HG03432 (cell line): Measurements from ENCODE around the gene VMP1.
A peak's percentile ranks its signal among the peaks of the same experiment; 100 is the strongest.
"Not testable (repeated sequence)": the region's sequence is repeated elsewhere in the genome, so short reads cannot be mapped to it uniquely, and the experiment has no call there.

Source experiments
- ATAC-seq: cut with Tn5 transposase; IDR thresholded peaks from one replicate; pipeline ENCODE4 v1.9.1; 2021; ENCODE audit warnings: mild to moderate bottlenecking, moderate library complexity; ENCODE audit not compliant: unreplicated experiment

VMP1 gene

GRCh38 chr17:59753522-59754467 lies 46.3 kb downstream of the VMP1 start:
- peak; percentile 72 for ATAC-seq

- no peak for ATAC-seq
Measured at GRCh38 chr17:59754552-59754951, 47.1 kb downstream of the VMP1 start.

GRCh38 chr17:59755069-59755468 lies 47.6 kb downstream of the VMP1 start:
- not testable (repeated sequence) for ATAC-seq

- no peak for ATAC-seq
Measured at GRCh38 chr17:59756236-59756818, 48.9 kb downstream of the VMP1 start.

- ATAC-seq, result no peak
Measured at GRCh38 chr17:59757043-59757442, 49.6 kb downstream of the VMP1 start.

GRCh38 chr17:59757470-59757869 lies 50.0 kb downstream of the VMP1 start:
- ATAC-seq, result no peak

- ATAC-seq, result no peak
Measured at GRCh38 chr17:59757881-59758385, 50.5 kb downstream of the VMP1 start.

- not testable (repeated sequence) for ATAC-seq
Measured at GRCh38 chr17:59758998-59759651, 51.7 kb downstream of the VMP1 start.

GRCh38 chr17:59760160-59760559 lies 52.7 kb downstream of the VMP1 start:
- ATAC-seq, result no peak

- ATAC-seq, result no peak
Measured at GRCh38 chr17:59761385-59762048, 54.1 kb downstream of the VMP1 start.

- ATAC-seq, result no peak
Measured at GRCh38 chr17:59762049-59762823, 54.8 kb downstream of the VMP1 start.

GRCh38 chr17:59762824-59763374 lies 55.4 kb downstream of the VMP1 start:
- ATAC-seq, result no peak

- ATAC-seq, result no peak
Measured at GRCh38 chr17:59763861-59764260, 56.4 kb downstream of the VMP1 start.

GRCh38 chr17:59764292-59764741 lies 56.9 kb downstream of the VMP1 start:
- no peak for ATAC-seq

GRCh38 chr17:59765038-59765437 lies 57.6 kb downstream of the VMP1 start:
- no peak for ATAC-seq

- no peak for ATAC-seq
Measured at GRCh38 chr17:59766491-59766890, 59.0 kb downstream of the VMP1 start.

- no peak for ATAC-seq
Measured at GRCh38 chr17:59767176-59767575, 59.7 kb downstream of the VMP1 start.

GRCh38 chr17:59769887-59770286 lies 62.4 kb downstream of the VMP1 start:
- ATAC-seq, result no peak

- ATAC-seq, result no peak
Measured at GRCh38 chr17:59771093-59771492, 63.6 kb downstream of the VMP1 start.
